Measurements from ENCODE around the gene IRAK2. TPM values are rescaled to one million over a fixed set of nuclear protein-coding genes. Genes with fewer than 3 reads are reported as not detected.
"Not testable (repeated sequence)": the region's sequence is repeated elsewhere in the genome, so short reads cannot be mapped to it uniquely, and the experiment has no call there.

IRAK2 gene
- total RNA-seq, 6 donors from 2014 or later, result 3.1 to 10.2 (median 7.1) TPM

DNA sequence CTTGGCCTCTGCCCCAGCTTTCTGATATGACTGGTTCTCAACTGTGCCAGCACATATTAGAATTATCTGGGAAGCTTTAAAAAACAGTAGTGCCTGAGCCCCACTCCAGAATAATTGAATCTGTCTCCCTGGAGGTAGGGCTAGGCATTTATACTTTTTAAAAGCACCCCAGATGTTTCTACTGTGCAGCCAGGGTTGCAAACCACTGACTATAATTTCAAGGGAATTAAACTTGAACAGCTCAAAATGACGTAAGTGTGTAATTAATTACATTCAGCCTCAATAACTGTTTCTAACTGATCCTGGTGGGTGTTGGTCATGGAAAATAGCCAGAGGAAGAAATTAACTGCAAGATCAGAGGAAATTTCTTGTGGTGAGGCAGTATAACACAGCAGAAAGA, 4.4 kb upstream of the IRAK2 start:
- no peaks in the 10 kb centered on the region for H3K27me3 ChIP-seq
- 48 to 62% methylated on average over 1 of the region's 1 CpG for WGBS, 2 donors

DNA sequence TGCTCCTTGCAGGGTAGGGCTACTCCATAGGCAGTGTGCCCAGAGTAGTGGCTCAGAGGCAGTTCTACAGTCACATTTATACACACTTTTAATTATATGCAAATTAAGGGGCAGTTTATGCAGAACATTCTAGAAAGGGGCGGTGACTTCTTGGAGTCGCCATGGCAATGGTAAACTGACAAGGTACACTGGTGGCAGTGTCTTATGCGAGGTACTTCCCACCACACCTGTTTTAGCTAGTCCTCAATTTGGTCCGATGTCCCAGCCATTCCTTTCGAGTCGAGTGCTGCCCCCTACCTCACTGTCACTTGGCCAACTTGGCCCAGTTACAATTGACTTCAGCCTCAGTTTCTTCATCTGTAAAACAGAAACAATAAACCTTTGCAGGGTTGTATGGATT, 3.8 kb upstream of the IRAK2 start:
- H3K4me1 ChIP-seq, result peaks cover 3 to 19% (median 7%) of the 10 kb centered on the region in 4 donors
- DNase-seq (no peak), ATAC-seq (ENCODE audit: low FRiP score in 2 of 2) (no peak)
- H3K27me3 ChIP-seq, result no peaks in the 10 kb centered on the region
- H3K4me3 ChIP-seq, result no peak overlapping the region
- TF ChIP-seq, protein P1, sequence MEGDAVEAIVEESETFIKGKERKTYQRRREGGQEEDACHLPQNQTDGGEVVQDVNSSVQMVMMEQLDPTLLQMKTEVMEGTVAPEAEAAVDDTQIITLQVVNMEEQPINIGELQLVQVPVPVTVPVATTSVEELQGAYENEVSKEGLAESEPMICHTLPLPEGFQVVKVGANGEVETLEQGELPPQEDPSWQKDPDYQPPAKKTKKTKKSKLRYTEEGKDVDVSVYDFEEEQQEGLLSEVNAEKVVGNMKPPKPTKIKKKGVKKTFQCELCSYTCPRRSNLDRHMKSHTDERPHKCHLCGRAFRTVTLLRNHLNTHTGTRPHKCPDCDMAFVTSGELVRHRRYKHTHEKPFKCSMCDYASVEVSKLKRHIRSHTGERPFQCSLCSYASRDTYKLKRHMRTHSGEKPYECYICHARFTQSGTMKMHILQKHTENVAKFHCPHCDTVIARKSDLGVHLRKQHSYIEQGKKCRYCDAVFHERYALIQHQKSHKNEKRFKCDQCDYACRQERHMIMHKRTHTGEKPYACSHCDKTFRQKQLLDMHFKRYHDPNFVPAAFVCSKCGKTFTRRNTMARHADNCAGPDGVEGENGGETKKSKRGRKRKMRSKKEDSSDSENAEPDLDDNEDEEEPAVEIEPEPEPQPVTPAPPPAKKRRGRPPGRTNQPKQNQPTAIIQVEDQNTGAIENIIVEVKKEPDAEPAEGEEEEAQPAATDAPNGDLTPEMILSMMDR (IDR thresholded peaks at IDR 0.05), result no peak
- TF ChIP-seq POLR2AphosphoS5 (IDR thresholded peaks at IDR 0.05) (no peak), POLR2A (IDR thresholded peaks at IDR 0.05) (no peak), EP300 (IDR thresholded peaks at IDR 0.05) (no peak)
- no peaks in the 10 kb centered on the region for H3K9me3 ChIP-seq
- H3K36me3 ChIP-seq, result no peaks in the 10 kb centered on the region
- 74 to 85% methylated on average over 6 of the region's 6 CpGs for WGBS, 2 donors
- H3K27ac ChIP-seq, result no peak overlapping the region

More for the DNA sequence above, 4.4 kb upstream of the IRAK2 start:
- Histone ChIP-seq H3K4me1 (peaks cover 3 to 13% (median 5%) of the 10 kb centered on the region in 4 donors), H3K9me3 (no peaks in the 10 kb centered on the region), H3K27ac (no peak overlapping the region), H3K36me3 (no peaks in the 10 kb centered on the region), H3K4me3 (no peak overlapping the region)
- TF ChIP-seq POLR2AphosphoS5 (IDR thresholded peaks at IDR 0.05), result no peak
- TF ChIP-seq EP300 (IDR thresholded peaks at IDR 0.05), result no peak
- no peak for TF ChIP-seq POLR2A (IDR thresholded peaks at IDR 0.05)
- TF ChIP-seq, protein P1 (IDR thresholded peaks at IDR 0.05), result no peak
- DNase-seq (no peak), ATAC-seq (ENCODE audit: low FRiP score in 2 of 2) (peak in 1 of 2 donors; percentile 59)

DNA sequence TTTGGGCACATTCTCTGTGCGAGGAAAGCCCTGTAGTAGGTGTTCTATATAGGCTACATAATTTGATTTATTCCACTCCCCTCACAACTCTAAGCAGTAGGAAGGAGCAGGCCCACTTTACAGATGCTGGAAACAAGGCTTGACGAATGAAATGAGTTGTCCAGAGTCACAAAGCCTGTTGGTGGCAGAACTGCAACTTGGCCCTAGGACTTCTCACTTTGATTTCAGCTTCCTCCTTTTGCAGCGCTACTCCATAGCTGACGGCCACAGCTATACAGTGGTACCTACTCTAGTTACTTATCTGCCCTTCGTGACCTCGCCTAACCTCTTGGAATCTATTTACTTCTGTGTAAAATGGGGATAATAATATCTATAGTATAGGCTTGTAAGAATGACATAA, 2.5 kb upstream of the IRAK2 start:
- 85 to 86% methylated on average over 6 of the region's 6 CpGs for WGBS, 2 donors
- peaks cover 5 to 23% (median 9%) of the 10 kb centered on the region in 4 donors for H3K4me1 ChIP-seq
- ATAC-seq (ENCODE audit: low FRiP score in 2 of 2) (no peak), DNase-seq (no peak)
- H3K27ac ChIP-seq, result no peak overlapping the region
- H3K36me3 ChIP-seq, result no peaks in the 10 kb centered on the region
- no peaks in the 10 kb centered on the region for H3K27me3 ChIP-seq
- TF ChIP-seq POLR2A (IDR thresholded peaks at IDR 0.05) (no peak), EP300 (IDR thresholded peaks at IDR 0.05) (no peak), POLR2AphosphoS5 (IDR thresholded peaks at IDR 0.05) (no peak)
- TF ChIP-seq, protein P1 (IDR thresholded peaks at IDR 0.05), result no peak
- H3K4me3 ChIP-seq, result no peak overlapping the region
- H3K9me3 ChIP-seq, result no peaks in the 10 kb centered on the region

DNA sequence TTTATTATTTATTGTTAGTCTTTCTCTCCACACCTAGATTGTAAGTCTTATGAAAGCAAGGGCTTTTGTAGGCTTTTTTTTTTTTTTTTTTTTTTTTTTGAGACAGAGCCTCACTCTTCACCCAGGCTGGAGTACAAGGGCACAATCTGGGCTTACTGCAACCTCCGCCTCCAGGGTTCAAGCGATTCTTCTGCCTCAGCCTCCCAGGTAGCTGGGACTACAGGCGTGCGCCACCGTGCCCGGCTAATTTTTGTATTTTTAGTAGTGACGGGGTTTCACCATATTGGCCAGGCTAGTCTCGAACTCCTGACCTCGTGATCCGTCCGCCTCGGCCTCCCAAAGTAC, 546 bp upstream of the IRAK2 start:
- not testable (repeated sequence) for H3K27me3 ChIP-seq; H3K36me3 ChIP-seq; ATAC-seq (ENCODE audit: low FRiP score in 2 of 2); H3K9me3 ChIP-seq; DNase-seq
- H3K27ac ChIP-seq, result peak overlapping the region in 2 of 4 donors; percentile 90 to 95
- peak overlapping the region in 3 of 4 donors; percentile 66 to 95 (median 84) for H3K4me3 ChIP-seq
- WGBS, 2 donors, result 70 to 77% methylated on average over 12 of the region's 12 CpGs
- peaks cover 5 to 23% (median 9%) of the 10 kb centered on the region in 4 donors for H3K4me1 ChIP-seq

DNA sequence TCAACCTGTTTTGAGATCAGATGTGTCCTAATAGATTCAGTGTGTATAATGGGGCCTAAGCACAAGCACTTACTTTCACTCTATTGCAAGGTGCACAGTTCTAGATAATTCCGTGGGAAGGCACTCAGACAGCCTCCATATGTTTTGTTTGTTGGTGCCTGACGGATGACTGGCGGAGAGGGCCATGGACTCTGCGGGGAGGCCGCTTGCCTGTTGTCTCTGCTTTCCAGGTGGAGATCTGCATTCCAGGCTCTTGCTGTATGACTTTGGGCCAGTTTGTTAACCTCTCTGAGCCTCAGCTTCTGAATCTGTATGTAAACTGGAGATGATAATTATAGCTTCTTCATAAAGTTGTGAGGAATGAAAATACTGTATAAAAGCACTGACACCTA, 1.5 kb downstream of the IRAK2 start:
- H3K27me3 ChIP-seq, result no peaks in the 10 kb centered on the region
- H3K9me3 ChIP-seq, result peaks cover 0 to 13% (median 6%) of the 10 kb centered on the region in 4 donors
- H3K4me3 ChIP-seq, result peak overlapping the region in 1 of 4 donors; percentile 66
- H3K4me1 ChIP-seq, result peaks cover 5 to 23% (median 14%) of the 10 kb centered on the region in 4 donors
- DNase-seq, result no peak
- no peak for ATAC-seq (ENCODE audit: low FRiP score in 2 of 2)
- H3K36me3 ChIP-seq, result no peaks in the 10 kb centered on the region
- H3K27ac ChIP-seq, result no peak overlapping the region
- 96 to 98% methylated on average over 5 of the region's 5 CpGs for WGBS, 2 donors
- TF ChIP-seq POLR2A (IDR thresholded peaks at IDR 0.05) (no peak), POLR2AphosphoS5 (IDR thresholded peaks at IDR 0.05) (no peak), EP300 (IDR thresholded peaks at IDR 0.05) (no peak)
- TF ChIP-seq, protein P1 (IDR thresholded peaks at IDR 0.05), result no peak
